ENCODE measurements around the gene DGKQ. TPM values are rescaled to one million over a fixed set of nuclear protein-coding genes. Genes with fewer than 3 reads are reported as not detected.

The DGKQ gene
- total and polyA plus RNA-seq, 9 of the 15 experiments (the other 6 are each of a cell fraction or from before 2014, with no cell fraction given), result 0.17 to 22.0 (median 5.6) TPM

GRCh38 chr4:996997-997374 is 23.6 kb upstream of the DGKQ start:
- Histone ChIP-seq H3K9ac (ENCODE audit: insufficient read depth in 1 of 2, low read depth in 2 of 2, low read length in 2 of 2) (peak overlapping the region; percentile 78 to 94), H3K27me3 (ENCODE audit: control insufficient read depth in 2 of 2, insufficient read depth in 2 of 2, low read length in 2 of 2) (no peaks in the 10 kb centered on the region), H3K4me2 (ENCODE audit: insufficient read depth, low read length) (peak overlapping the region; percentile 77), H3K4me3 (peak overlapping the region; percentile 47), H3K4me1 (replicated peaks in 1 of 2; ENCODE audit: control insufficient read depth in 2 of 2, insufficient read depth in 2 of 2, low read length in 2 of 2) (peaks cover 41 to 78% of the 10 kb centered on the region in 2 experiments), H3K9me1 (ENCODE audit: control insufficient read depth, insufficient read depth, low read length) (no peaks in the 10 kb centered on the region), H4K20me1 (replicated peaks; ENCODE audit: control insufficient read depth, insufficient read depth, low read length) (no peaks in the 10 kb centered on the region), H3K27ac (ENCODE audit: extremely low read depth, low read depth, low read length) (peak overlapping the region; percentile 81), H3K79me2 (ENCODE audit: control insufficient read depth, insufficient read depth, low read length) (peaks cover 23% of the 10 kb centered on the region; the same call in 2 of the 3 replicates), H3K9me3 (replicated peaks; ENCODE audit: control insufficient read depth, insufficient read depth, low read depth, low read length) (no peaks in the 10 kb centered on the region), H2AFZ (ENCODE audit: low read depth, low read length) (0 out of 2 replicates have a peak overlapping the region, but pooled peaks have one; percentile 57), H3K36me3 (ENCODE audit: control insufficient read depth, insufficient read depth, low read length) (peaks cover 1% of the 10 kb centered on the region; the same call in 1 of the 3 replicates)
- ATAC-seq (no peak; the same call in 2 of the 3 replicates), DNase-seq (ENCODE audit: extremely low read depth in 1 of 4, low spot score in 3 of 4) (no peak), FAIRE-seq (no peak)
- intact Hi-C loops (cut with micrococcal nuclease), result loop anchor here (10.0 kb wide), 1 partner anchor 48 kb away; no protein-coding TSS in a partner anchor
- WGBS (ENCODE audit: insufficient coverage, low coverage, missing lambda C conversion rate), result 1% methylated on average over 12 of the region's 25 CpGs
- BruUV-seq (replicated peaks), result no TSS peak
- TF ChIP-seq KDM5B (IDR thresholded peaks at IDR 0.05; ENCODE audit: insufficient replicate concordance, low read depth, low read length) (peak; percentile 20), UBTF (IDR thresholded peaks at IDR 0.05; ENCODE audit: borderline replicate concordance in 1 of 2, low read depth in 2 of 2, low read length in 2 of 2) (0 out of 4 replicates have a peak, but pooled peaks of 1 of the 2 experiments have one; percentile 15), HCFC1 (IDR thresholded peaks at IDR 0.05; ENCODE audit: low read depth, low read length) (no peak), ZBTB12 (CRISPR knock-in tag; IDR thresholded peaks at IDR 0.05) (no peak), NFRKB (IDR thresholded peaks at IDR 0.05; ENCODE audit: low read depth) (0 out of 2 replicates have a peak, but pooled peaks have one; percentile 15)
- ChIA-PET POLR2A (no interaction called here), CTCF (ENCODE audit: low intra/inter-chr PET ratio) (no interaction called here)
- in situ Hi-C loops (cut with MboI), result no loop called here
